ENCODE measurements around the gene PRR18.

PRR18 gene

DNA sequence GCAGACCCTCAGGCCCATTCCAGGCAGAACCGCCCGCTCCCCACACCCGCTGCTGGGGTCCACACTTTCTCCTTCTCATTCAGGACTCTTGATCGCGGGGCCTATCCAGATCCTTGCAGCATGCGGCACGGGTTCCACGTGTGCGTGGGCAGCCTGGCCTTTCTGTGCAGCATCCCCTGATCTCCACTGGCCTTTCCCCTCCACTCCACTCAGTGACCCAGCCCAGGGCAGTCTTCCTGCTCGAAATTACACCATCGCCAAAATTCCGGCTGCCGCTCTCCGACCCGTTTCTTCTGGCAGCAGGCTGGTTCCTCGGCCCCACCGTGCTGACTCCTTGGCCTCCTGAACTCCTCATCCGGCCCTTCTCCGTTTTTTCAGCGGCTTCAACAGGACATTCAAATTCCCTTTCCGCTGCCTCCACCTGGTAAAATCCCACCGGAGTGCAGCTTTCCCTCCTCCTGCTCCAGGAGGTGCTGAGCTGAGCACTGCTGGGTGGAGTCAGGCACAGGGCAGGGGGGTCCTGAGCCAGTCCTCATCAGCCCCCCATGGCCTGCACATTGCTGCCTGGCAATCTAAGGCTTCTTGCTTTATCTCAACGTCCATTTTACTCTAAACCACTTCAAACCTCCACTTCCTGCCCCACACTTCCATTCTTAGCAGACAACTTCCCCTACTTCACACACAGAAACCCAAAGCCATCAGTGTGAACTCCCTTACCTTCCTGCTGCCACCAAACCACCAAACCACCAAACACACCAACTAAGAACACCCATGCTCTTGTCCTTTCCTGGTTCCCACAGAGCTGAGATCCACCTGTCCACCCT, 25.2 kb upstream of the PRR18 start:
- DNase-seq: peak; percentile 6

DNA sequence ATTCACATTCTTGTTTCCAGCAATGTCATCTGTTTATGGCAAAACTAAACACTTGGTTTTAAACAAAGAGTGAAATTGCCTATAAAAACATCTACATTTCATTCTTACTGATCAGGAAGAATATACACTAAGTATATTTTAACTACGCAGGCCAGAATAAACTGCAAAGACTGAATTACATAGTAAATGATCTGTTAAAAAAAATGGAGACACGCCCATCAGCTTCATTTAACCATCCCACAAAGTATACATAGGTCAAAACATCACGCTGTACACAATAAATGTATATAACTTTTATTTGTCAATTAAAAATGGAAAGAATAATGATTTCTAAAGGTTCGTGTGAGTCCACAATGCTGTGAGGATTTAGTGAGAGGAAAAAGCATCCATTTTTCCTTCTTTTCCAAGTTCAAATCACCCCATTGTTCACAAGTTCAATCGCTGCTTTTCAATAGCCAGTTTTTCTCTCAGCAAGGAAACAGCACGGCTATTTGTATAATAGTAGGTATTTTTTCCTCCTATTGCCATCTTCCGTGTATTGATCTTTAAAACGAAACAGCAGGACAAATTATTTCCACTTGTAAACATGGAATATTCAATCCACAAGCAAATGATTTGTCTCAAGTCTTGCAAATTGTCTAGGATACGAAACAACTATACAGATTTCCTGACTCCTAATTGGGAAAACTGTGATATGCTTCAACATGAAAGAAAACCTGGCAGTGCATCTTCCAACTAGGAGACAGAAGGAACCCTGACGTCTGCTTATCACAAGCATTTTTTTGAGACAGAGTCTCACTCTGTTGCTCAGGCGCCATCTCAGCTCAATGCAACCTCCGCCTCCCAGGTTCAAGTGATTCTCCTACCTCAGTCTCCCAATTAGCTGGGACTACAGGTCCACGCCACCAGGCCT, 23.6 kb upstream of the PRR18 start:
- DNase-seq: no peak

DNA sequence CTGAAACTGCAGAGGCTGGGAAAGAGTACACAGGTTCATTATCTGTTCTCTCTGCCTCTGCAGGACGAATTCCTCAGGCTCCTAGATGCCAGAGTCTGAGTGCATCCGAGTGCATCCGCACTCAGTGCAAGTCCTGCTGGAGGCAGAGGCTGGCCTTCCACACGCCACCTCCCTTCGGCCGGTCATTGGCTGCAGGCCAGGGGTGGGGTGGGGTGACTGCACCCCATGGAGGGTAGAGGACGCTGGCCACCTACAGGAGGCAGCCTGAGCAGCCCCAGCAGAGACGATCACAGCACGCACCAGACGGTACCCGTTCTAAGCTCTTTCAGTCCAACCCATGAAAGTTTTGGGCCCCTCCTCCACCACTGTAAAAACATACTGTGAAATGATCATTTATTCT, 22.4 kb upstream of the PRR18 start:
- DNase-seq: no peak

DNA sequence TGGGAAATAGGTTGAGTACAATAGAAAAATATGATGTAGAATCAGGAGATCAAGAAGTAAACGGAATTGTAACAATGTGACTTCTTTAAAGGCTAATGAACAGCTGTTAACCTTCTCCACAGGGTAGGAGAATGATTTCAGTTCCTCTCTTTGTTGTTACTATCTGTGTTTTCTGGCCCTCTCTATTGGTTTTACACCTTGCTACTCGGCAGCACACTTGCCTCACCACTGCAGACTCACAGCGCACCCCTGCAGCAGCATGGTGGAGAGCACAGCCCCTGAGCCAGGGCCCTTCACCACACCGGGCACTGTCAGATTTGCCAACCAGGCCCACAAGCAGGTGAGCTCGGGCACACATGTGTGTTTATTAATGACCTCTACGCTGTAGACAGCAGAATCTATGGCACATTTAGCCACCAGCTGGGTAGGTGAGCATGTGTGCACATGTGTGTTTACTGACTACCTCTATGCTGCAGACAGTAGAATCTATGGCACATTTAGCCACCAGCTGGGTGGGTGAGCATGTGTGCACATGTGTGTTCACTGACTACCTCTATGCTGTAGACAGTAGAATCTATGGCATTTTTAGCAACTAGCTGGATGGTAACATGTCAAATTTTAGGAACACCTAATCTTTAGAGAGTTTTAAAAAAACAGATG, 17.3 kb upstream of the PRR18 start:
- DNase-seq: no peak

DNA sequence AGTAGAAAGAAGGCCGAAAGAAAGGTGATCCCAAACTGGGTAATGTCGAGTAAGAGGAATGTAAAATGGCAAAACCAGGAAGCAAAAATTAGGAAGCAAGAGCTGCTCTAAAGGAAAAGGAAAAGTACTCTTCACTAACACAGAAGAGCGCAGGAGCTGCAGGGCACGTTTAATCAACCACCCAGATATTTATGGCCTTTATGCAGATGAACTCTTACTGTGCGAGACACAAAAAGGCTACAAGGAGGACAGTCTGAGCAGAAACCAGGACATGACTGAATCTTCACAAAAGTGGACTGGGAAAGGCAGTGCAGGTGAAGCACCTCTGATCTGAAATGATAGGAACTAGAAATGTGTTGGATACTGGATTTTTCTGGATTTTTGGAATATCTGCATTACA, 15.2 kb upstream of the PRR18 start:
- DNase-seq: no peak

DNA sequence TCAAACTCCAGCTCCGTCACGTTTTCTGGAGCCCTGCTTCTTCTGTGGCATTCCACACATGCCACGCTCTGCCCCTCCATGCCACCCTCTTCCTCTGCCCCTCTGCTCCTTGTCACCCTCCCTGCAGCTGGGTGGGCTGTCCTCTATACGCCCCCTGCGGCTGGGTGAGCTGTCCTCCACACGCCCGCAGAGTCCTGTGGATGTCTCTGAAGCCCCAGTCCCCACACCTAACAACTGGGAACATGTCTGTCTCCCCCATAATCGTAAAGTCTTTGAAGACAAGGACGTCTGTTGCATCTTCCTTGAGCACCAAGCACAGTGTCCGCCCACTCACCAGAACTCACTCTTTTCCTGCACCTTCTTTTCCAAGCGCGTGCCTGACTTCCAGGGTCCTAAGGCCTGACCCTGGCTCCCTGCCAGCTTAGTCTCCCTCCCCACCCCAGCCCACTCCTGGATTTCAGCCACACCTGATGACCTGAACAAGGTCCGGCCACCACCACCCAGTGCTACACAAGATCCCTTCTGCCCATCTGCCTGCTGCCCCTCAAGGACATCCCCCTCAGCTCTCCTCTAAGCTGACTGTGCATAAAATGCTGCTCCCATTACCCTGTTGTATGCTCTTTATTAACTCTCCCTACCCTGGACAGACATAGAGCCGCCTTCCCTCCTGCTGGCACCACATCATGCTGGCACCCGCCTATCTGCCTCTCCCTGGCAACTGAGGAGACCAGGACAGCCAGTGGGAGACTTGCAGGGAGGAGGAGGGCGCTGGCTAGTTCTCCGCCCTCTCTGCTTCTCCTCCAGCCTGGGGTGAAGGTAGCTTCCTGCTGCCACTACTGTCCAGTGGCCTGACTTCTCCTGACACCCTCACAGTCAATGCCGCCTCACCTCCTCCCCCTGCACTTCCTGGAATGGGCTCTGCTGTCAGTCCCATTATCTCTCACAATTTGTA, 10.7 kb upstream of the PRR18 start:
- DNase-seq: no peak

DNA sequence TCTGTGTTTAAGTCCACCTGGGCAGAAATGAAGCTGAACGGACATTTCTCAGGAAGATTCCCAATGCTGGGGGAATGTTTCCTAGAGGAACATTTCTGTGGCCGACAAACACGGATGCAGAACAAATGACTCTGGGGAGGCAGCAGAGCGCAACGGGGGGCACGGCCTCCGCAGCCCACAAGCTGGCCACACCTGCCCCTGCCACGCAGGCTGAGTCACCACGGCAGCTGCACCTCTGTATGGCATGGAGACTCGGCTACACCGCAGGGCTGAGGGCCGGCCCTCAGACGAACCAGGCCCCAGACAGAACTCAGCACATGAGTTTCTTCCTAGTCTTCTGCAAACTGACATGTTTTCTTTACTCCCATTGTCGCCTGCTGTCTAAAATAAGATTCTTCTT, 10.0 kb upstream of the PRR18 start:
- DNase-seq: no peak

DNA sequence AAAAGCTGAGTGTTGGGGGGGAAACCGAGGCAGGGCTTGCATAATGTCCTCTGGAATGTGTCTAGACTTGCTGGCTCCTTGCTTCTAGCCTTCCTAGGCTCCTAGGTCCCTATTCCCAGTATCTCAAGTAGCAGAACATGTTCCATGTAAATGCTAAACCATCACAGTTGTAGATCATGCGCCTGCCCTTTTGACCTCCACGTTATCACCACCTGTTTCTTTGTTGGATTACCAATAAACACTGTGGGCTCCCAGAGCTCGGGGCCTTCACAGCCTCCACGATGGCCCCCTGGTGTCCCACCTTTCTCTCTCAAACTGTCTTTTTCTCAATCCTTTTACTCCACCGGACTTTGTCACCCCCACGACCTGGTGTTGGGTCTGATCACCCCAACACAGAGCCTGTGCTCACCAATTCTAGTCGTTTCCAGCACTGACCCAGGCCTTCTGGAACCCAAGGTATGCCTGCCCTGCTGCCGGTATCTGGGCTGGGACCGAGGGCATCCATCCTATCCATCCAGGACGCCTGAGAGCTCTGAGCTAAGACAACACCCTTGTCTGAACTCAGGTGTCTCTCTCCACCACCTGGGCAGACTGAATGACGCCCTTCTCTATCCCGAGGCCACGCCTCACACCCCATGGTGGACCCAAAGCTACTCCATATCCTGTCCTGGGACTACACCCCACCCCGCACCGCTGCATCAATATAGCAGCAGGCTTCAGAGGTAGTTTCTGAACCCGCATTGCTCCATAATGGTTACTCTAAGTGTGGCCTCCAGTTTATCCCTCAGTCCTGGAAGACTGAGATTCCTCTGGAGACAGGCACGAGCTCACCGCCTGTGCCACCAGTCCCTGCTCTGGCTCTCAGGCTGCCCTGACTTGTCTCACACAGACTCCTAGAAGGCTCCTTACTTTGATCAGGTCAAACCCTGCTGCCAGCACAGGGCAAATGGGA, 9.3 kb upstream of the PRR18 start:
- no peak for DNase-seq

DNA sequence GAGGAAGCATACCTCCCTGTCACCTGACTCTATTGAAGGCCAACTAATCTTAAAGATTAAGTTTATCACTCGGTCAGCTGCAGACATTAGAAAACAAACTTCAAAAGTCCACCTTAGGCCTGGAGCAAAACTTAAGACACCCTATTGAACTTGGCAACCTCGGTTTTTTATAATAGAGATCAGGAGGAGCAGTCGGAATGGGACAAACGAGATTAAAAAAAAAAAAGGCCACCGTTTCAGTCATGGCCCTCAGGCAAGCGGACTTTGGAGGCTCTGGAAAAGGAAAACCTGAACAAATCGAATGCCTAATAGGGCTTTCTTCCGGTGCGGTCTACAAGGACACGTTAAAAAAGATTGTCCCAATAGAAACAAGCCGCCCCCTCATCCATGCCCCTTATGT, 7.2 kb upstream of the PRR18 start:
- no peak for DNase-seq

DNA sequence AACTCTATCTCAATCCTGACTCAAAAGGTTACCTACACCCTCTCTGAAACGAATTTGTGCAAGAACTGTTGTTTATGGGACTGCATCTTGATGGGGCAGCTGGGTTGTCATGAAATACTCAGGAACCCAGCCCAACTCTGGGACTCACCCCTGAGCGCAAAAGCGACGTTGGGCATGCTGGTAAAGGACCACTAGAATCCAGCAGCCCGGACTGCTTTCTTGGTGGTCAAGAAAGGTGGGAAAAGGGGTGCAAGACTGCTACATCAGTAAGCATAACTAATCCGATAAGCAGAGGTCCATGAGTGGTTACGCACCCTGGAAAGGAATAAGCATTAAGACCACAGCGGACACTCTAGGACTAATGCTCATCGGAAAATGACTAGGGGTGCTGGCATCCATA, 6.3 kb upstream of the PRR18 start:
- no peak for DNase-seq

DNA sequence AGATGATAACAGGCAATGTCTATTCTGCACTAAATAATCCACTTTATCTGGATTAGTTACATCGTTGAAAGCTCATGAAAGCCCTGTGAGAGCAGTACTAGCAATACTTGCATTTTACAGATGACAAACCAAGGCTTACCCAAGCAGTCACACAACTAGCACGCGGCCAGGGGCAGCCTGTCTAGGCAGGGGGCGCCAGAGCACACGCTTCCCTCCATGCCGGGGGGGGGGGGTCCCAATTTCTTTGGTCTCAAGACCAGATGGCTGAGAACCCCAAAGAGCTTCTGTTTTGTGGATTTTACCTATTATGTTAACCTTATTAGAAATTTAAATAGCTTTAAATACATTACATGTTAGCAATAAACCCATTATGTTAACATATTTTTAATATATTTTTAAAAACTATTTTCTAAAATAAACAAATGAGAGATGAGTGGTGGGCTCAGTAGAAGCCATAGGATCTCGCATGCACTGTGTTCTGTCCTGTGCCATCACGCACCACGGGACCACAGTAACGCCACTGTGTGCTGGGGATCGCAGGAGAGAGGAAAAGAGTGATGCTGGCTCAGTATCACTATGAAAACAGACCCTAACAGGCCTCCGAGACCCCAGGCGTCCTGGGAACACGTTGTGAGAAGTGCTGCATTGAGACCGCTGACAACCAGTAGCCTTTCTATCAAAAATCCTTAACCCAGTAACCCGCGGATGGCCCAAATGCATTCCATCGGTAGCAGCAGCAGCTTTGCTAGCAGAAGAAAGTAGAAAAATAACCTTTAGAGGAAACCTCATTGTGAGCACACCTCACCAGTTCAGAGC, 5.3 kb upstream of the PRR18 start:
- DNase-seq: peak; percentile 75

DNA sequence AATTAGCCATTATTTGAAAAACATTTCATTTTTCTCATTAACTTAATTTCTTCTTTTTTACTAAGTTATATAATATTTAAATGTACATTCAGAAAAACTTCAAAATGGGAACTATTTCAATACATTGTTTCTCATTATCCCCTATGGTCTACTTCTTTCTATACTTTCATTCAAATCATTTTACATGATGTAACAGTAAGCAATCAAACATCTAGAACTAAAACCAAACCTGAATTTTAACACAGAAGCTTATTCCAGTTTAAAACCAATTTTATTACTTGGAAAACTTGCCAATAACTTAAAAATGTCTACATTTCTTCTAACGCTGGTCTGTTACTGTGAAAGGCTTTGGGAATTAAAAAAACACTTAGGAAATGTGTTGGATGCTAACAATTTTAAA, 4.6 kb upstream of the PRR18 start:
- DNase-seq: no peak

DNA sequence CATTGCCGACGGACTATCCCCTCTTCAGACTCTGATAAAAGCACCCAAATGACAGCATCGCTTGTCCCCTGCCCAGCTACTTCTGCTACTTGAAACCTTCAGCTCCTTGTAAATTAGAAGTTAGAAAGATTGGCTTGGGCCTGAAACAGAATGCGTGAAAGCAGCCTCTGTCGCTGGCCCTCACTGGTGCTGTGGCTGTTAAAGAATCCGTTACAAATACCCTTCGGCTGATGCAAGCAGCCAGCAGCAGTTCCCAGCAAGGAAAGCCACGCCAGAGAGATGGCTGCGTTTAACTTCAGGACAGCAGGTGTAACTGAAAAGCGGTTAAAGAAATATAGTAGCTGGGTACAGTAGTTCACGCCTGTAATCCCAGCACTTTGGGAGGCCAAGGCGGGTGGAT, 2.4 kb upstream of the PRR18 start:
- DNase-seq: no peak

DNA sequence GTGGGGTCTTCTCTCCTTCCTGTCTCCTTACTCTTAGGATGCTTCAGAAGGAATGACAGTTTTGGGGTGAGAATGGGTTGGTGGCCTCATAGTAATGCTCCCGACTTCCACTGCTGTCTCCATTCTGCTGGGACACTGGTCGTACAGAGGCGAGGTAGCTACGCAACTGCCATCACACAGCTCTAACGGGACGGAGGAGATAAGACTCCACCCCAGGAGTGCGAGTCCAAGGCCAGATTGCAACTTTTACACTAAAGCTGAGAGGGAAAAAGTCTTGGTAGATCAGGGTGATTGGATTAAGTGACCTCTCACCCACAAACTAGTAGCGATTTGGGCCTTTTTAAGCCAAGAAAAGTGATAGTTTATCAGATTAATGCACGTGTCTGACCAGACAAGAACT, 1.8 kb upstream of the PRR18 start:
- no peak for DNase-seq

DNA sequence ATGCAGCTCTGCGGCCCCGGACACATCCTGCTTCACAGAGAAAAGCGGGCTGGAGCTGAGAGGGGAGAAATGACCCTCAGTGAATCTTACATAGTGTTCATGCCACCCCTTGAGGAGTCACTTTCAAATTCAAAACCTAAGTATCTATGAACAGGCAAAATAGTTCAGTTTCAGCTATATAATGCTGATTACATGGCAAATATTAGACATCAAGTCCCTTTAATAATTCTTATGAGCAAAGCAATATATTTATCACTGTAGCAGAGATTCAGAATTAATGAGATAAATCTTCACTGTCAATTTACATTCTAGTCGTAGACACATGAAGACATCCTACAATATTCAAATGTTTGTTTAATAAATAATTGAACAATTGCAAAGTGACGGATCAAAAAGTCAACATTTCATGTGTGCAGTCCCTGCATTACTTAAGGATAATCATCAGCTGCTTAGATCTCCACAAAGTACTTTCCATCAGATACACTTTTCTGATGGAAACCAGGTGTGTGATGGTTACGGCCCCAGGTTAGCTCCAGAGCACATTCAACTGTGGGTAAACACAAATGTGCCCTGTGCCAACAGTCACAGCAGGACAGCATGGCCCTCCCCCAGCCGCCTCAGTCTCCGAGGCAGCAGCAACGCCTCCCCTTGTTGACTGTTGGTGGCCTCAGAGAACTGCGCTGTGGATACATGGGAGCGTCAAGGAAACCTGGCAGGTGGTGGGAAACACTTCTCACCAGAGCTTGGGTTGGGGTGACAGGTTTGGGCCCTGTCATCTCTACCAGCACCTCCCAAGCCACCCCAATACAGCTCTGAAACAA, 787 bp upstream of the PRR18 start:
- DNase-seq: no peak

DNA sequence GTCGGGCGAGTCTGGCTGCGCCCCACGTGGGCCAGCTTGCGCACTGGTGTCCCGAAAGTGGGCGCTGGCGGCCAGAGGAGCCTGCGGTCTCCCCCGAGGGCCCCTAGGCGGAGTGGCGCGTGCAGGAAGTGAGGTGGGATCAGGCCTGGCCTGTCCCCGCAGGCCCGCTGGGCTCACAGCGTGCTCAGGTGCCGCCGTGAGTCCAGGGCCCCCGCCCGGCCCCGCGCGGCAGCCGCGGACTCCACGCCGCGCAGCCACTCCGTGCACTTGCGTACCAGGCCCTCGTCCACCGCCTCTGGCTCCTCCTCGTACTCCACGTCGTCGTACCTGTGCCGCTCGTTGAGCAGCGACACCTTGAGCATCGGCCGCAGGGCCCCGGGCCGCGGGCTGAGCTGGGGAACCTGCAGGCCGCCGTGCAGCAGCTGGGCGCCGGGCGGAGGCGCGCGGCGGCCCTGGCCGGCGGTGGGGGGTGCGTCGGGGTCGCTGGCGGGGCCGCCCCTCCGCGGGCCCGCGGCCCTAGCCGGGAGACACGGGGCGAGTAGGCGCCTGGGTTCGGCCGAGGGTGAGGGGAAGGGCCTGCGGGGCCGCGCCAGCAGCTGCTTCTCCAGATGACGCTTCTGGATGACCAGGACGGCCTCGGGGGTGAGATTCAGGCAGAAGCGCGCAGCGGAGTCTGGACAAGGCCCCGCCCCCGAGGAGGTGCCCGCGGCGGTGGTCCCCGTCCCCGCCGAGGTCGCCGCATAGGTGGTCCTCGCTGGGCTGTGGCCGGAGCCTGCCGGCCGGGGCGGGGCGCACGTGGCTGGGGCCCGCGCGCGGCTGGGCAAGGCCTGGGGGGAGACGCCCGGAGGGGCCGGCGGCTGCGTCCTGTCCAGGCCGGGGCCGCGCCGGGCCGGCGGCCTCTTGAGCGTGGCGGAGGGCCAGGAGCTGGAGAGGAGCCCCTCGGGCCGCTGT, 835 bp downstream of the PRR18 start:
- peak; percentile 15 for DNase-seq

DNA sequence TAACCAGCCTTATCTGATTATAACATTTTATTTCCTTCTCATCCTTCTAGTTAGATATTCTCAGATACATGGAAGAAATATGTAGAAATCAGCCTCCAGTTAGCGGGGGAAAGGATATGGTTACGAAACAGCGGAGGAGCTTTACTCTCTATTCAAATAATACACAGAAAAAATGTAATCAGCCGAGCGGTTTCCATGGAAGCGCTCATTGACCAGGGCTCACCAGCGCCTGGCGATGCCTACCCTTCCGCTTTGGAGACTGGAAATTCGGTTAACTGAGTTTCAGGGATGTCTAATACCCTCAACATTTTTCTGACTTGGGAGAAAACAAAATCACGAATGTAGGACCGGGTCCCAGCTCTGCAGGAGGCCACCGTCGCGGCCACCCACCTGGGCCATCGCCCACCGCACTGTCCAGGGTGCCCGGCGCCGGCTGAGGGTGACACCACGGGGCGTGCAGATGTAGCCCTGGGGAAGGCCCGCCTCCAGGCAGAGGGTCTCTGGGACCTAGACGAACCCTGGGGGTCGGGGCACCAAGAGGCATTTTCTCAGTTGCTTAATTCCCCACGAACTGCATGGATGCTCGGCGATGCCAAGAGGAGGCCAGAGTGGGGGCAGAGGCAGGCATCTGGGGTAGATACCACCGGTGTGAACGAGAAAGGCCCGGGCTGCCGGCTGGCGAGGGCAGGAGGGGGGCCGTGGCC, 1.7 kb downstream of the PRR18 start:
- no peak for DNase-seq

Measured in CD4-positive, alpha-beta T cell treated with Interleukin-6 for 4 hours (primary cell).